HCT116 (cell line): ENCODE results near the gene DNAJC7.

ENCODE experiments used
- CTCF ChIP-seq, 3 experiments: fragments of 200-600 bp in 1 of 3; sonication (generic) in 1 of 3; IDR thresholded peaks in 2 of 3; conservative IDR thresholded peaks in 1 of 3; 2 replicates each; pipeline ENCODE4 v1.5.1; 2012 to 2017; ENCODE audit warnings: low read depth in 2 of 3, low read length in 2 of 3, antibody characterized with exemption in 1 of 3, borderline replicate concordance in 1 of 3, control low read depth in 1 of 3, mild to moderate bottlenecking in 1 of 3, mixed read lengths in 1 of 3, mixed run types in 1 of 3, moderate library complexity in 1 of 3; ENCODE audit not compliant: insufficient read depth in 1 of 3
- EZH2 ChIP-seq: fragments of 200-600 bp; sonication (generic); IDR thresholded peaks from 2 replicates; pipeline ENCODE4 v1.6.1; 2017; ENCODE audit warnings: antibody characterized with exemption, mixed run types
- POLR2AphosphoS5 ChIP-seq: IDR thresholded peaks from 2 replicates; pipeline ENCODE4 v1.6.1; 2011; ENCODE audit warnings: mild to moderate bottlenecking, low read depth, low read length, moderate library complexity
- SIN3A ChIP-seq: IDR thresholded peaks from 2 replicates; pipeline ENCODE4 v1.6.1; 2012; ENCODE audit warnings: low read depth

GRCh38 chr17:41982026-41982760 is 35.0 kb downstream of the DNAJC7 start:
- TF ChIP-seq CTCF (IDR thresholded peaks at IDR 0.05 in 2 of 3, conservative IDR thresholded peaks at IDR 0.05 in 1 of 3; ENCODE audit: borderline replicate concordance in 1 of 3, insufficient read depth in 1 of 3, low read depth in 2 of 3, low read length in 2 of 3) (no peak), SIN3A (no peak), EZH2 (no peak), POLR2AphosphoS5 (no peak)
